Subcutaneous abdominal adipose tissue (tissue), 5 donors: Measurements from ENCODE around the gene PPP1R14C.
"Not testable (repeated sequence)": the region's sequence is repeated elsewhere in the genome, so short reads cannot be mapped to it uniquely, and the experiment has no call there.

Source experiments
- H3K27ac ChIP-seq: one replicate; pipeline ENCODE4 v1.7.0; 2013; ENCODE audit warnings: low read depth, mild to moderate bottlenecking, inconsistent platforms, low read length, moderate library complexity
- H3K27me3 ChIP-seq, 5 donors: one replicate each; pipeline ENCODE4 v1.7.0; 2013; ENCODE audit warnings: low read length in 5 of 5, inconsistent platforms in 1 of 5; ENCODE audit not compliant: control insufficient read depth in 5 of 5, insufficient read depth in 4 of 5
- H3K36me3 ChIP-seq, 5 donors: one replicate each; pipeline ENCODE4 v1.7.0; 2013; ENCODE audit warnings: low read length in 5 of 5; ENCODE audit not compliant: control insufficient read depth in 5 of 5, insufficient read depth in 5 of 5
- H3K4me1 ChIP-seq, 5 donors: one replicate each; pipeline ENCODE4 v1.7.0; 2013; ENCODE audit warnings: low read length in 5 of 5, mild to moderate bottlenecking in 3 of 5, moderate library complexity in 1 of 5; ENCODE audit not compliant: control insufficient read depth in 5 of 5, insufficient read depth in 5 of 5
- H3K4me3 ChIP-seq, 5 donors: one replicate each; pipeline ENCODE4 v1.7.0; 2013; ENCODE audit warnings: low read length in 5 of 5, low read depth in 1 of 5
- H3K9ac ChIP-seq, 5 donors: one replicate each; pipeline ENCODE4 v1.7.0; 2013; ENCODE audit warnings: low read length in 5 of 5, mild to moderate bottlenecking in 4 of 5, moderate library complexity in 3 of 5
- H3K9me3 ChIP-seq, 5 donors: one replicate each; pipeline ENCODE4 v1.7.0; 2013; ENCODE audit warnings: low read length in 5 of 5; ENCODE audit not compliant: control insufficient read depth in 5 of 5
- donor health status: healthy.
- donor health status: healthy.
- donor health status: healthy.
- donor health status: healthy.
- donor health status: healthy.

PPP1R14C gene

DNA sequence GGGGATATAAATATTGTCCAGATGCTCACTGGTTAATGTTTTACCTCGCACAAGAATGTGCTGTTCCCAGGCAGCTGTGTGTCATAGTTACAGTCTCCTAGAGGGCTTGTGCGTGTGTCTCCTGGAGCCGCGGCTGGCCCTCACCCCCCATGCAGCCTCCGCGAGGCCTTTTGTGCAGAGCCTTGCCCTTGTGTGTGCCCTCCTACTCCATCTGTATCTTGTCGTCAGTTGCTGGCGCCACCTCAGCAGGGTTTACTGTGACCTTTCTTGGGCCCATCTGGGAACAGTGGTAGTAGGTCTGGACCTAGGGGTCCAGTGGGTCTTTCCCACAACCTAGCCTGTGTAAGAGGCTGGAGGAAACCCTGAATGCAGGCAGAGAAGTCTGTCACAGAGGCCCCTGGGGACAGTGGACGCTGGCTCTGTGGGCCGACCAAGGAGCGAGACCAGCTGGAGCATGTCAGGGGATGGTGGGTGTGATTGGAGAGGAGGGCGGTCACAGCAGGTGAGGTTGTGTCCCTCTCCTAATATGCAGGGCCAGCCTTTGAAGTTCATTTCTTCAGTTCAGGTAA, 35.2 kb downstream of the PPP1R14C start:
- H3K9me3 ChIP-seq: no peaks in the 10 kb centered on the region
- H3K27me3 ChIP-seq: peaks cover 0 to 3% (median 0%) of the 10 kb centered on the region in 5 donors
- no peaks in the 10 kb centered on the region for H3K36me3 ChIP-seq
- H3K27ac ChIP-seq: no peak overlapping the region
- H3K4me3 ChIP-seq: no peak overlapping the region
- H3K9ac ChIP-seq: no peak overlapping the region
- peaks cover 0 to 9% (median 0%) of the 10 kb centered on the region in 5 donors for H3K4me1 ChIP-seq

DNA sequence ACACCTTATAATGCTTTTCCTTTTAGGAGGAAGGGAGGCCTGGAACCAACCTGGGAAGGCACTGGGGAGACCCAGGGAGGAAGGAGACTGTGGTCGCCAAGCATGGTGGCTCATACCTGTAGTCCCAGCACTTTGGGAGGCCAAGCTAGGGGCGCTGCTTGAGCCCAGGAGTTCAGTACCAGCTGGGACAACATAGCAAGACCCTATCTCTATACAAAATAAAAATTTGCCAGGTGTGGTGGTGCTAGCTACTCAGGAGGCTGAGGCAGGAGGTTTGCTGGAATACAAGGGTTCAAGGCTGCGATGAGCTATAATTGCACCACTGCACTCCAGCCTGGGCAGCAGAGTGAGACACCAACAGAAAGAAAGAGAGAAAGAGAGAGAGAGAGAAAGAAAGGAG, 36.2 kb downstream of the PPP1R14C start:
- H3K36me3 ChIP-seq: no peaks in the 10 kb centered on the region
- H3K4me1 ChIP-seq: peaks cover 0 to 9% (median 0%) of the 10 kb centered on the region in 5 donors
- H3K27ac ChIP-seq: no peak overlapping the region

DNA sequence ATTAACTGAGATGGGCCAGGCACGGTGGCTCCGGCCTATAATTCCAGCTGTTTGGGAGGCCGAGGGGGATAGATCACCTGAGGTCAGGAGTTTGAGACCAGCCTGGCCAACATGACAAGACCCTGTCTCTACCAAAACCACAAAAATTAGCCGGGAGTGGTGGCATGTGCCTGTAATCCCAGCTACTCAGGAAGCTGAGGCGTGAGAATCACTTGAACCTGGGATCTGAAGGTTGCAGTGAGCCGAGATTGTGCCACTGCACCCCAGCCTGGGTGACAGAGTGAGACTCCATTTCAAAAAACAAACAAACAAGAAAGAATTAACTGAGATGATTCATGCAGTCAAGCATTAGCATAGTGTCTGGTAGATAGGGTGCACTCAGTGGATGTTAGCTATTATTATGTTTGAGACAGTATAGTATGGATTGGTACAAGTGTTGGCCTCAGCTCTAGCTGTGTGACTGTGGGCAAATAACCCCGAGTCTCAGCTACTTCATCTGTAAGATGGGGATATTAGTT, 37.1 kb downstream of the PPP1R14C start:
- not testable (repeated sequence) for H3K9ac ChIP-seq, H3K4me3 ChIP-seq, H3K36me3 ChIP-seq, H3K27me3 ChIP-seq, H3K27ac ChIP-seq, H3K9me3 ChIP-seq, H3K4me1 ChIP-seq

More for the DNA sequence above, 36.2 kb downstream of the PPP1R14C start:
- H3K27me3 ChIP-seq: peaks cover 0 to 3% (median 0%) of the 10 kb centered on the region in 5 donors
- no peak overlapping the region for H3K4me3 ChIP-seq
- no peaks in the 10 kb centered on the region for H3K9me3 ChIP-seq
- no peak overlapping the region for H3K9ac ChIP-seq

DNA sequence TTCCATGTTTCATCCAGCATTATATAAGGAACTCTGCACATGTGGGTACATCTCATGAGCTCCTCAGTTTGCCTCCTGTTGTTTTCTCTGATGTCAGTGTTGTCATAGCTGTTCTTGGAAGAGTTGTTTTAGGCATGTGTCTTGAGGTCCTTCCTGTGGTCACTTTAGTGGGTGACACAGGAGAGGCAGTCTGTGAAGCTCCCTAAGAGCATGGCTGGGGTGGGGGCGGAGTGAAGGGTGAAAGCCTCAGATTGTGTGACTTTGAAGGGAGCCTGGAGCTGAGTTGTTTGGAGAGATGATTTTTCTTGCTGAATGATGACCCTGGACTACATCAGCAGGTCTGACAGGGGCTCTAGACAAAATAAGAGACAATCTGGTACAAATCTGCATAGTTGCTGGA, 37.7 kb downstream of the PPP1R14C start:
- peaks cover 0 to 3% (median 0%) of the 10 kb centered on the region in 5 donors for H3K27me3 ChIP-seq
- no peak overlapping the region for H3K4me3 ChIP-seq
- H3K36me3 ChIP-seq: no peaks in the 10 kb centered on the region
- no peak overlapping the region for H3K27ac ChIP-seq
- no peaks in the 10 kb centered on the region for H3K9me3 ChIP-seq
- H3K9ac ChIP-seq: no peak overlapping the region
- peaks cover 0 to 9% (median 0%) of the 10 kb centered on the region in 5 donors for H3K4me1 ChIP-seq

DNA sequence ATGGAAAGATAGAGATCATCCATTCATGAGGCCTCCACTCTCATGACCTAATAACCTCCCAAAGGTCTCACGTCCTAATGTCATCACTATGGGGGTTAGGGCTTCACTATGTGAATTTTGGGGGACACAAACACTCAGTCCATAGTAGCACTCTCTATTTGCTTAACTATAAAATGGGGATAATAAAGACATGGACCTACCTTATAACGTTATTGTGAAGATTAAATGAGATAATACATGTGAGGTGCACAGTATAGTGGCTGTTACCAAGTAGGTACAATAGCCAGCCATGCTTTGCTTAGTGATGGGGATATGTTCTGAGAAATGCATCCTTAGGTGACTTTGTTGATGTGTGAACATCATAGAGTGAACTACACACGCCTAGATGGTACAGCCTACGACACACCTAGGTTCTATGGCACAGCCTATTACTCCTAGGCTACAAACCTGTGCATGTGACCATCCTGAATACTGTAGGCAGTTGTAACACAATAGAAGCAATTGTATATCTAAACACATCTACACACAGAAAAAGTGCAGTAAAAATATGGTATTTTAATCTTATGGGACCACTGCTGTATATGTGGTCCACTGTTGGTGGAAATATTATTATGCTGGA, 39.7 kb downstream of the PPP1R14C start:
- no peak overlapping the region for H3K9ac ChIP-seq
- H3K27ac ChIP-seq: no peak overlapping the region
- H3K27me3 ChIP-seq: peaks cover 0 to 3% (median 0%) of the 10 kb centered on the region in 5 donors
- H3K9me3 ChIP-seq: no peaks in the 10 kb centered on the region
- H3K4me3 ChIP-seq: no peak overlapping the region
- H3K36me3 ChIP-seq: no peaks in the 10 kb centered on the region
- no peaks in the 10 kb centered on the region for H3K4me1 ChIP-seq

DNA sequence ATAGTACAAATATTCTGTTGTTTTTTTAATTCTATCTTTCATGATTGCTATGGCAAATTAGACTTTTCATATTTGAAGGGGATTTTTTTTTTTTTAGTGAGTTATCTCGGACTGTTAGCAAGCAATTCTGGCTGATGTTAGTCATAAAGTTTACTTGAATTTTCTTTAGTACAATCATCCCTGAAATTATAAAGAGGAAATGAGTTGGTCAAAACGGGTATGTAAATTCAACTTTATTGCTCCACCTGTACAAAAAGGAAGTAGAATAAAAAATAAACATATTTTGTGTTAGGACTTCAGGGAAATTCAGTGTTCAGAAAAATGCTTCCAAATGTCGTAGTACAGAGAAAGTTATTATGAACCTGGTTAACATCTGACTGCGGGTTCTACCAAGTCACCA, 40.3 kb downstream of the PPP1R14C start:
- no peak overlapping the region for H3K27ac ChIP-seq
- H3K4me1 ChIP-seq: no peaks in the 10 kb centered on the region
- no peaks in the 10 kb centered on the region for H3K36me3 ChIP-seq
- H3K9me3 ChIP-seq: no peaks in the 10 kb centered on the region
- H3K27me3 ChIP-seq: peaks cover 0 to 3% (median 0%) of the 10 kb centered on the region in 5 donors
- no peak overlapping the region for H3K9ac ChIP-seq
- no peak overlapping the region for H3K4me3 ChIP-seq

DNA sequence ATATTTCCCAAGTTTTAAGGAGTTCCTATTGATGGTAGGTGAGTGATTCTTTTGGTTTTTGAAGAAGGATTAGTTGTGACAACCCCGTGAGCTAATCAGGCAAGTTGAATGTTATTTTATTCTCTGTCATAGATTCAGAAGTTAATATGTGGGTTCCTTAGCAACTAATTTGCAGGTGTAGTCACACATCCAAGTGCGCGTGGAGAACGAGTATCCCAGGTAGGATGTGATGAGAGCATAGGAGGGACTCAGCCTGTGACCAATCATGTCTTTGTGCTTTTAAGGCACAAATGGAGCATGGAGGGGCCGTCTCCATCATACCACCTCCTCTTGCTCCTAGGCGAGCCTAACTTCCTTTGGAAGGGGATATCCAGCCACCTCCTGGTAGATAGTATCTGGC, 41.1 kb downstream of the PPP1R14C start:
- Histone ChIP-seq H3K4me3 (no peak overlapping the region), H3K9me3 (no peaks in the 10 kb centered on the region), H3K27me3 (peaks cover 0 to 3% (median 0%) of the 10 kb centered on the region in 5 donors), H3K27ac (no peak overlapping the region), H3K9ac (no peak overlapping the region), H3K4me1 (no peaks in the 10 kb centered on the region), H3K36me3 (no peaks in the 10 kb centered on the region)

DNA sequence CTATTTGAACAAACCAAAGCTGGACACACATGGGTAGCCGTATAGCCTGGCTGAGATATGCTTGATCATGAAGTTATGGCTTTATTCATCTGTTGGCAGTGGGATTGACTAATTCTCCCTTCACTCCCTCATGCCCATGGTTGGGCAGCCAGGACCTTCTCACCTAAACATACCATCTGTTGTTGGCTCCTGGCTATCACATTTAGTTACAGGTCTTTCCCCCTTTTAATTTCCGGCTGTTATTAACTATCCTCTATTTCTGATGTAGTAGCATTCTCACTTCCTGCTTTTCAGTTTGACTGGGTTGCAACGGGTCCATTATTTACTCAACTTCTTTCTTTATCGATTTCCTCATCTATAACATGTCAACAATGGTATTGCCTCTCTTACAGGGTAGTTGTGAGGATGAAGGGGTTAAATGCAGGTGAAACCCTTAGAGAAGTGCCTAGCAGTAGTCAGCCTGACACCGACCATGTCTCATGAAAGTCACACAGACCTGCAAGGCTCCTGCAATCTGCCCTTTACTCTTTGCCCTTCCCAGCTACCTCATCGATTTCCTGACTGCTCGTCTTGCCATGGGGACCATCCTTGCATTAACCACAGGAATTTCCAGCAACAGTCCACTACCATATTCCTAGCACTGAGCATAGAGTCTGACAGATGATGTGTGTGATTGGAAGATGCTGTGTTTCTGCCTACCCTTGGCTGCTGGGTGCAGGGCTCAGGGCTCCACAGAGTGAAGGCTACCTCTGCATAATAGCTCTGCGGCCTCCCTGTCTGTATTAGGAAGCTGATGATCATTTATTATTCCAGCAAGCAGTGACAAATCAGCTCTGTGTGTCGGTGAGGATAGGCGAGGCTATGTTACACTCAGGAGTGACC, 42.2 kb downstream of the PPP1R14C start:
- Histone ChIP-seq H3K36me3 (no peaks in the 10 kb centered on the region), H3K9me3 (no peaks in the 10 kb centered on the region), H3K4me1 (no peaks in the 10 kb centered on the region), H3K27me3 (peaks cover 0 to 1% (median 0%) of the 10 kb centered on the region in 5 donors), H3K4me3 (no peak overlapping the region), H3K9ac (no peak overlapping the region), H3K27ac (no peak overlapping the region)

DNA sequence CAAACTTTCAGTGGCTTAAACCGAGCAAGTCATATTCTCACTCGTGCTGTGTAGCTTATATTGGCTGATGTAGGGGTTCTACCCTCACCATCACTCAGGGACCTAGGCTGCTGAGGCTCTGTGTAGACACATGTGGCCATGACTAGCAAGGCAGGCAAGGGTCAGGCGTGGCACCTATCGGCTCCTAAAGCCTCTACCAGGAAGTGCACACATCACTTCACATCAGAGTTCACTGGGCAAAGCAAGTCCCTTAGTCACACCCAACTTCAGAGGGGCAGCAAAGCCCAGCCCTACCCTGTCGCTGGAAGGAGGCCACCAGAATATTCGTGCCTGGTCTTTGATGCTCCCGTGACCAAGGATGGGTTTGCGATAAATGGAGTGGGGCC, 42.9 kb downstream of the PPP1R14C start:
- Histone ChIP-seq H3K4me1 (no peaks in the 10 kb centered on the region), H3K9ac (no peak overlapping the region)

More for the DNA sequence above, 42.9 kb downstream of the PPP1R14C start:
- Histone ChIP-seq H3K27ac (no peak overlapping the region), H3K9me3 (no peaks in the 10 kb centered on the region), H3K4me3 (no peak overlapping the region), H3K27me3 (no peaks in the 10 kb centered on the region), H3K36me3 (no peaks in the 10 kb centered on the region)
